ENCODE measurements around the gene WAPL.
"Not testable (repeated sequence)": the region's sequence is repeated elsewhere in the genome, so short reads cannot be mapped to it uniquely, and the experiment has no call there.

The WAPL gene

DNA sequence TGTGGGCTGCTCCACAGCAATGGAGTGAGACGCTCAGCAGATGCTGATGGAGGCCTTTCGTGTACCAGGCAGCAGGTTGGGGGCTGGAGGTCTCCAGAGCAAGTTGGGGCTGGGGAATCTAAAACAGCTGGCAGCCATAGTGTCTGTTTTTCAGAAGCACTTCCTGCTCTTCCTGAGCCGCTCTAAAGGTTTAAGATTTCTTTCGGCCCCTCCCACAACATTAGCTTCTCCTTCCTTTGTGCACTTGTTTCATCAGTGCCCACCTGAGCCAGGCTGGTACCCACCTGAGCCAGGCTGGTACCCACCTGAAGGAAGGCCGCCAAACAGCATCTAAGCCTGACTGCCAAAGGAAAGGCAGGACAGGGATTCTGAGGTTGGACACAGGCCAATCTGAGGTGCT is 18.4 kb upstream of the WAPL start:
- Histone ChIP-seq H3K9ac (ENCODE audit: low read length) (no peak overlapping the region), H2AFZ (ENCODE audit: low read length) (no peak overlapping the region), H3K4me2 (ENCODE audit: low read length) (no peak overlapping the region), H3K27ac (ENCODE audit: low read depth, low read length, poor library complexity, severe bottlenecking) (no peak overlapping the region), H3K4me3 (ENCODE audit: low read depth, low read length, poor library complexity, severe bottlenecking) (no peak overlapping the region), H3K79me2 (ENCODE audit: insufficient read depth, low read length) (no peaks in the 10 kb centered on the region), H3K27me3 (ENCODE audit: insufficient read depth, low read length) (no peaks in the 10 kb centered on the region), H3K9me2 (ENCODE audit: low read depth, low read length) (no peaks in the 10 kb centered on the region), H3K4me1 (ENCODE audit: insufficient read depth, low read length, severe bottlenecking) (peaks cover 17% of the 10 kb centered on the region), H3F3A (ENCODE audit: insufficient read depth, low read length) (no peaks in the 10 kb centered on the region), H3K9me3 (ENCODE audit: low read length) (no peaks in the 10 kb centered on the region), H4K20me1 (ENCODE audit: insufficient read depth, low read length) (no peaks in the 10 kb centered on the region), H3K36me3 (ENCODE audit: insufficient read depth, low read length) (no peaks in the 10 kb centered on the region)
- no peak for TF ChIP-seq EZH2 (IDR thresholded peaks at IDR 0.05; ENCODE audit: borderline replicate concordance, low read length)
- TF ChIP-seq, protein P1, sequence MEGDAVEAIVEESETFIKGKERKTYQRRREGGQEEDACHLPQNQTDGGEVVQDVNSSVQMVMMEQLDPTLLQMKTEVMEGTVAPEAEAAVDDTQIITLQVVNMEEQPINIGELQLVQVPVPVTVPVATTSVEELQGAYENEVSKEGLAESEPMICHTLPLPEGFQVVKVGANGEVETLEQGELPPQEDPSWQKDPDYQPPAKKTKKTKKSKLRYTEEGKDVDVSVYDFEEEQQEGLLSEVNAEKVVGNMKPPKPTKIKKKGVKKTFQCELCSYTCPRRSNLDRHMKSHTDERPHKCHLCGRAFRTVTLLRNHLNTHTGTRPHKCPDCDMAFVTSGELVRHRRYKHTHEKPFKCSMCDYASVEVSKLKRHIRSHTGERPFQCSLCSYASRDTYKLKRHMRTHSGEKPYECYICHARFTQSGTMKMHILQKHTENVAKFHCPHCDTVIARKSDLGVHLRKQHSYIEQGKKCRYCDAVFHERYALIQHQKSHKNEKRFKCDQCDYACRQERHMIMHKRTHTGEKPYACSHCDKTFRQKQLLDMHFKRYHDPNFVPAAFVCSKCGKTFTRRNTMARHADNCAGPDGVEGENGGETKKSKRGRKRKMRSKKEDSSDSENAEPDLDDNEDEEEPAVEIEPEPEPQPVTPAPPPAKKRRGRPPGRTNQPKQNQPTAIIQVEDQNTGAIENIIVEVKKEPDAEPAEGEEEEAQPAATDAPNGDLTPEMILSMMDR (IDR thresholded peaks at IDR 0.05; ENCODE audit: low read length), result no peak

DNA sequence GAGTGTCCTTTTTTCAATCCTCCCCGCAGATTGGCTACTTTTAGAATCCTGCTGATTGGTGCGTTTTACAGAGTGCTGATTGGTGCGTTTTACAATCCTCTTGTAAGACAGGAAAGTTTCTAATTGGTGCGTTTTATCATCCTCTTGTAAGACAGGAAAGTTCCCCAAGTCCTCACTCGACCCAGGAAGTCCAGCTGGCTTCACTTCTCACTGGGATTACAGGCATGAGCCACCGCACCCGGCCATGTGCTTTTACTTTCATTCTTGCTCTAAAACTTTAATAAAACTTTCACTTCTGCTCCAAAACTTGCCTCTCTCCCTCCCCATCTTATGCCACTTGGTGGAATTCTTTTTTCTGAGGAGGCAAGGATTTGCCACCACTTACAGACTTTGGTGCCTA is 17.0 kb upstream of the WAPL start:
- Histone ChIP-seq H4K20me1 (ENCODE audit: insufficient read depth, low read length) (no peaks in the 10 kb centered on the region), H3K4me1 (ENCODE audit: insufficient read depth, low read length, severe bottlenecking) (peaks cover 18% of the 10 kb centered on the region), H3K9me3 (ENCODE audit: low read length) (no peaks in the 10 kb centered on the region), H3K9ac (ENCODE audit: low read length) (no peak overlapping the region), H3K36me3 (ENCODE audit: insufficient read depth, low read length) (no peaks in the 10 kb centered on the region), H3K27me3 (ENCODE audit: insufficient read depth, low read length) (no peaks in the 10 kb centered on the region), H3F3A (ENCODE audit: insufficient read depth, low read length) (no peaks in the 10 kb centered on the region), H3K4me3 (ENCODE audit: low read depth, low read length, poor library complexity, severe bottlenecking) (no peak overlapping the region), H3K27ac (ENCODE audit: low read depth, low read length, poor library complexity, severe bottlenecking) (no peak overlapping the region), H3K4me2 (ENCODE audit: low read length) (no peak overlapping the region), H3K9me2 (ENCODE audit: low read depth, low read length) (no peaks in the 10 kb centered on the region), H2AFZ (ENCODE audit: low read length) (peak overlapping the region; percentile 34; the same call in 1 of the 2 replicates), H3K79me2 (ENCODE audit: insufficient read depth, low read length) (no peaks in the 10 kb centered on the region)
- no peak for TF ChIP-seq EZH2 (IDR thresholded peaks at IDR 0.05; ENCODE audit: borderline replicate concordance, low read length)
- TF ChIP-seq, protein P1 (IDR thresholded peaks at IDR 0.05; ENCODE audit: low read length), result no peak

DNA sequence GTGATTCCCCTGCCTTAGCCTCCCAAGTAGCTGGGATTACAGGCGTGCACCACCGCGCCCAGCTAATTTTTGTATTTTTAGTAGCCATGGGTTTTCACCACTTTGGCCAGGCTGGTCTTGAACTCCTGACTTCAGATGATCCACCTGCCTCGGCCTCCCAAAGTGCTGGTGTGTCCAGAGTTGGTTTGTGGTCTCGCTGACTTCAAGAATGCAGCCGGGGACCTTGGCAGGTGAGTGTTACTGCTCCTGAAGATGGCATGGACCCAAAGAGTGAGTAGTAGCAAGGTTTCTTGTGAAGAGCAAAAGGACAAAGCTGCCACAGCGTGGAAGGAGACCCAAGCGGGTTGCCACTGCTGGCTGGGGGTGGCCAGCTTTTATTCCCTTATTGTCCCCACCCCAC is 16.4 kb upstream of the WAPL start:
- not testable (repeated sequence) for H3F3A ChIP-seq (ENCODE audit: insufficient read depth, low read length); H3K4me3 ChIP-seq (ENCODE audit: low read depth, low read length, poor library complexity, severe bottlenecking)

GRCh38 chr10:86536294-86536861 is 14.8 kb upstream of the WAPL start:
- Histone ChIP-seq H3K36me3 (ENCODE audit: insufficient read depth, low read length) (no peaks in the 10 kb centered on the region), H3K4me1 (ENCODE audit: insufficient read depth, low read length, severe bottlenecking) (peaks cover 18% of the 10 kb centered on the region), H3F3A (ENCODE audit: insufficient read depth, low read length) (no peaks in the 10 kb centered on the region), H3K27ac (ENCODE audit: low read depth, low read length, poor library complexity, severe bottlenecking) (peak overlapping the region; percentile 53), H3K9ac (ENCODE audit: low read length) (peak overlapping the region; percentile 52), H3K79me2 (ENCODE audit: insufficient read depth, low read length) (no peaks in the 10 kb centered on the region), H3K4me3 (ENCODE audit: low read depth, low read length, poor library complexity, severe bottlenecking) (peak overlapping the region; percentile 60), H3K9me3 (ENCODE audit: low read length) (no peaks in the 10 kb centered on the region), H3K9me2 (ENCODE audit: low read depth, low read length) (no peaks in the 10 kb centered on the region), H3K4me2 (ENCODE audit: low read length) (peak overlapping the region; percentile 72), H4K20me1 (ENCODE audit: insufficient read depth, low read length) (no peaks in the 10 kb centered on the region), H3K27me3 (ENCODE audit: insufficient read depth, low read length) (no peaks in the 10 kb centered on the region), H2AFZ (ENCODE audit: low read length) (no peak overlapping the region)
- no peak for TF ChIP-seq EZH2 (IDR thresholded peaks at IDR 0.05; ENCODE audit: borderline replicate concordance, low read length)
- TF ChIP-seq, protein P1 (IDR thresholded peaks at IDR 0.05; ENCODE audit: low read length), result no peak

More for the DNA sequence above, 16.4 kb upstream of the WAPL start:
- not testable (repeated sequence) for H3K79me2 ChIP-seq (ENCODE audit: insufficient read depth, low read length); H3K4me2 ChIP-seq (ENCODE audit: low read length); H4K20me1 ChIP-seq (ENCODE audit: insufficient read depth, low read length); H3K27me3 ChIP-seq (ENCODE audit: insufficient read depth, low read length); H3K36me3 ChIP-seq (ENCODE audit: insufficient read depth, low read length); H2AFZ ChIP-seq (ENCODE audit: low read length); H3K27ac ChIP-seq (ENCODE audit: low read depth, low read length, poor library complexity, severe bottlenecking); H3K9me2 ChIP-seq (ENCODE audit: low read depth, low read length); H3K9ac ChIP-seq (ENCODE audit: low read length); H3K9me3 ChIP-seq (ENCODE audit: low read length)
- peaks cover 18% of the 10 kb centered on the region for H3K4me1 ChIP-seq (ENCODE audit: insufficient read depth, low read length, severe bottlenecking)
